Fibroblast of upper back skin (primary cell): ENCODE results near the gene DISP1.
A peak's percentile ranks its signal among the peaks of the same experiment; 100 is the strongest.
"Not testable (repeated sequence)": the region's sequence is repeated elsewhere in the genome, so short reads cannot be mapped to it uniquely, and the experiment has no call there.

Experiments used
- DNase-seq: peaks from one replicate; pipeline ENCODE4 v3.0.0-alpha.2; 2013

DISP1 gene

DNA sequence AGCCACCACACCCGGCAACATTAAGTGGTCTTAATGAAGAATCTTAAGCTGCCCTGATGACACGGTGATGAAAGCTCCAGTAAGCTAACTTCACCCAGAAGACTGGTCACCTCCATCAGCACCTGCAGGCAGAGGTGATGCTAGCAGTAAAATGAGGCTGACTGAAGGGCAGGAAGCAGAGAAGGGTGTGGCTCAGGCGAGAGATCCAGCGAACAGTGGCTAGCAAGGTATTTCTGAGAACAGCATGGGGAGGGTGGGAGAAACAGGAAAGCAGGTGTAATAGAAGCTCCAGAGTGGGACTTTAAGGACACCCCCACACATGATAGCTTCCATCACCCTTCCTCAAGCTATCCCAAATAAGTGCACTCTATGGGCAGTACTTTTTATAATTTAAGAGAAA is 15.9 kb upstream of the DISP1 start:
- no peak for DNase-seq

DNA sequence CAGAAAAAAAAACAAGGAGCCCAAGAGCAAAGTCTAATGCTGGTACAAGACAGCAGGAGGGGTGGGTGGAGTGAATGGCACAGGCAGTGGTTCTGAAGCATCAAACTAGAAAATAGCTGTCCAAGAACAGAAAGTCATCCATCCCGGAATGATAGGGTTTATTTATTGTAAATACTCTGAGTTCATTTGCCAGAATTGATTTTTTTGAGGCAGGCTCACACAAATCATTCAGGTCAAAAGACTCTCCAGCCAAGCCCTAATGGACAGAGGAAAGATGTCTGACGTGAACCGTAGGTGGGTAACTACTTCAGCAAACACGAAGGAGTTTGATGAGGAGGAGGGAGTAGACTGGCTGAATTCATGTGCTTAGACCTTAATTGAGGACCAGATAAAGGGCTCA is 13.8 kb upstream of the DISP1 start:
- no peak for DNase-seq

DNA sequence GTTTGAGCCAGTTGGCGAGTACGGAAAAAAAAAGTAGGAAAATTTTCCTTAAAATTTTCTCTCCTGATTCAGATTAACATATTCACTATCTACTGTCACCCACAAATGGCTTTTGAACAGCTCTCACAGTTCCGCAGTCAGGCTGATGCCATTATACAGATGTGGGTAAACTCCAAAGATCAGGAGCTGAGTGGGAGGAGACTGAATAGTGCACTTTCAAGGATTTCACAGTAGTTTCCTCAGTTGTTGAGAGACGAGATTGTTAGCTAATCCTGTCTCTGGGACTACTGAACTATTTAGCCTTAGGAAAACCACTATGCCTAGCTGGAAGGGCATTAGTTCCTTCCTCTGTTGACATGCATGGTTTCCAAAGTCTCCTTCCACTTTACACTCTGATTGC is 3.2 kb upstream of the DISP1 start:
- DNase-seq, result no peak

- peak; percentile 34 for DNase-seq
Observed at GRCh38 chr1:222813866-222814535, 838 bp upstream of the DISP1 start.

- DNase-seq, result no peak
Observed at GRCh38 chr1:222815440-222815765, 564 bp downstream of the DISP1 start.

- DNase-seq, result peak; percentile 90
Observed at GRCh38 chr1:222817529-222817928, 2.7 kb downstream of the DISP1 start.

- no peak for DNase-seq
Observed at GRCh38 chr1:222818171-222818570, 3.3 kb downstream of the DISP1 start.

DNA sequence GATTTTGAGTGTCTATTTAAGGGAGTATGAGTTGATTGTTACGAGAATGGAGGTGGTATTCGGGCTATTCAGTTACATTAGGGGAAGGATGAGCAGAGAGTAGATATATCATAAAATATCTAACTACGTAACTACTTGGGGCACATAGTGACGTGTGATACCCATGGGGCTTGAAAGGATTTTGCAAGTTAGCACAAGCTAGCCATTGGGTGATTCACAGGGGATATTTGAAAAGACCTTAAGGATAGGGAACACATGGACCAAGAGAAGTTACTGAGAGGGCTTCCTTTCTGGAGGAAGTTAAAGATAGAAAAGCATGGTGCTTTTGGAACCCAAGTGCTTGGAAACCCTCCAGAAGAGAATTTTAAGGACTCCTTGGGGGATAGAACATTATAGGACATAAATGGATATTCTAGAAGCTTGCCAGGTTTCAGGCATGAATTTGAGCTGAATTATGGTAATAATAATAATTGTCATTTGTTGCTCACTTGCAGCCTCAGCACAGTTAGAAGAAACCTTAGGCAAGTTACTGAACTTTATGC is 5.4 kb downstream of the DISP1 start:
- no peak for DNase-seq

DNA sequence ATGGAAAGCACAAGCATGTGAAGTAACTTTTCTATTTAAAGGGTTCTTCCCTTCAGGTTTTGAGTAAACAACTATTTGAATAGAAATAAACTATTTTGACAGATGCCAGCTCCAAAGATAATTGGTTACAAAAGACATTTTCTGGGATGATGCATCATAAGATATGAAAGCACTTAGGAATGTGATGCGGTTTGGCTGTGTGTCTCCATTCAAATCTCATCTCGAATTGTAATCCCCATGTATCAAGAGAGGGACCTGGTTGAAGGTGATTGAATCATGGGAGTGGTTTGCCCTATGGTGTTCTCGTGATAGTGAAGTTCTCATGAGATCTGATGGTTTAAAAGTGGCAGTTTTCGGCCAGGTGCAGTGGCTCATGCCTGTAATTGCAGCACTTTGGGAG is 6.4 kb downstream of the DISP1 start:
- no peak for DNase-seq

GRCh38 chr1:222823695-222824094 is 8.9 kb downstream of the DISP1 start:
- no peak for DNase-seq

GRCh38 chr1:222824641-222825040 is 9.8 kb downstream of the DISP1 start:
- peak; percentile 50 for DNase-seq

GRCh38 chr1:222828939-222829338 is 14.1 kb downstream of the DISP1 start:
- DNase-seq, result no peak

GRCh38 chr1:222829868-222830267 is 15.0 kb downstream of the DISP1 start:
- no peak for DNase-seq

DNA sequence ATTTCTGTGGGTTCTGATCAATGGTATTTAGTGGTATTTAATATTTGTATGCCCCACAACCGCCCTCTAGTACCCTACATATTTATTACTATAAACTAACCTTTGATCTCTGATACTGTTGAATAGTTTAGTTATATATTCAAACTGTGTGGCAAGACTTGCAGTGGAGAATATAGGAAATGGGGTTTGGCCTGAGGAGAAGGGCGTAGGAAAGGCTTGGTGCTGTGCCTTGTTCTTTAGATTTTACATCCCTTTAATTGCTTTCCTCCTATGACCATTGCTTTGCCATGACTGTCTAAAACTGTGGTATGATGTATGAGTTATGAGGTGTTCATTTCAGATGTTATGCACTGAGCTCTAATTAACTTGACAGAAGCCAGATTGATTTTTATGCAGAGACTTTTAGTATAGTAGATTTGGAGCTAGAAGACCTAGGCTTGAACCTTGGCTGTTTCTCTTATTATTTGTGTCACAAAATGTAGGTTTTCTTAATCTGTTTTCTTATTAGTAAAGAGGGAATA is 18.6 kb downstream of the DISP1 start:
- DNase-seq, result no peak

DNA sequence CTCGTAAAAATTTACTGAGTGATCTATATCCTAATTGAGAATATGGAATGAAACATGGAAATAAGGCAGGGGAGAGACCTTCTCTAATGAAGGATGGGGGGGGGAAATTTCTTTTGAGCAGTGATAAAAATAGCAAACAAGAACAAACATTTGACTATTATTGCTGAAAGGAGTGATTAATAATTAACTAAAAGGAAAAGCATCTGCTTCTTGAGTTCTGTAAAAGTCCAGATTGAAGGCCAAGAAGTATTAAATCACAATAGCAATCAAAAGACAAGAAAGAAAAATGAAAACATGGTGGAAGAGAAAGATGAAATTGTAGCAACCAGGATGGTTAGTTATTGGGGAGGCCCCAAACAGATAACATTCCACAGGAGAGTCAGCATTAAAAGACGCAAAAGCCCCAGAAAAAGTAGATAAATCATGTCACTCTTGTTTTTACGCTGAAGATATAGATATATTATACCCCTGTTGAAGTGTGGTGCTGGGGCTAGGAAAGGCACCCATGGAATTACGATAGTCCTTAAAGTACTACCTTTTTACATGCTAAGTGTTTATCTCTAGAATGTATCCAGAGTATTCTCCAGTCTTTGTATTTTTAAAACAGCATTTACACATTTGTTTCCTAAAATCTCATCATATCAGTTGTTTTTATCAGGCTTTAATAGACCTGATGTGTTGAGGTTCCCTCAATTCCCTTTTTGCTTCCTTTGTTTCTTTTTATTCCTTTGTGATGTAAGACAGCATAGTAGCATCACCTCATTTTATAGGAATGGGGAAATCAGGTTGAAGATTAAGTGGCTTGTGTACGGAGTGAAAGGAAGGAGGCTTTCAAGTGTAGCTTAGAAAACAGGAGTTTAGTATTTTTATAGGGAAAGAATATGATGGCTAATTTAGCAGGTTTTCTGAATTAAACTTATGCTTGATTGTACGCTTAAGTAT is 28.9 kb downstream of the DISP1 start:
- DNase-seq, result peak; percentile 15

GRCh38 chr1:222844411-222844779 is 29.6 kb downstream of the DISP1 start:
- DNase-seq, result peak; percentile 24

DNA sequence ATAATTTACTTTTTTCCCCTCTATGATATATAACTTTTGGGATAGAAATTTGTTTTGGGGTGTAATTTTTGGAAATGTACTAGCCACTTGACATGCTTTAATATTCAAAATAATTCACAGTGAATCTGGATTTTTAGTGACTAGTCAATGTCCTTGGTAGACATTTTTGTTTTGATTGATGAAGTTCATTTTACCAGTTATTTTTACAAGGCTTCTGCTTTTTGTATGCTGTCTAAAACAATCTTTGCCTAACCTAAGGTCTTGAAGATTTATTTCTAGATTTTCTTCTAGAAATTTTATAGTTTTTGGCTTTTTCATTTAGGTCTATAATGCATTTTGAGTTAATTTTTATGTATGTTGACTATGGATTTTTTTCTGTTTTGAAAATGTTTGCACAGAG is 30.9 kb downstream of the DISP1 start:
- DNase-seq, result no peak

DNA sequence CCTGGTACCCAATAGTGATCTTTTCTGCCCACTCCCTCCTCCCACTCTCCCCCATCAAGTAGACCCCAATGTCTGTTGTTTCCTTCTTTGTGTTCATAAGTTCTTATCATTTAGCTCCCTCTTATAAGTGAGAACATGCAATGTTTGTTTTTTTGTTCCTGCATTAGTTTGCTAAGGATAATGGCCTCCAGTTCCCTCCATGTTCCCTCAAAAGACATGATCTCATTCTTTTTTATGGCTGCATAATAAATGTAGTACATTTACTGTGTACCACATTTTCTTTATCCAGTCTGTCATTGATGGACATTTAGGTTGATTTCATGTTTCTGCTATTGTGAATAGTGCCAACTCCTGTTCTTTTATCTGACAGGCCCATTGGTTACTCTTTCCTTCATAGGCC is 35.7 kb downstream of the DISP1 start:
- DNase-seq, result not testable (repeated sequence)

GRCh38 chr1:222852326-222852725 is 37.5 kb downstream of the DISP1 start:
- DNase-seq, result peak; percentile 33

GRCh38 chr1:222861062-222861461 is 46.2 kb downstream of the DISP1 start:
- no peak for DNase-seq
